Lower lobe of right lung (tissue), 2 donors: ENCODE data around the gene CCDC28A. TPM values are rescaled to one million over a fixed set of nuclear protein-coding genes. Genes with fewer than 3 reads are reported as not detected.

Source experiments
- ATAC-seq, 2 donors: fragments of 200-7000 bp; cut with Tn5 transposase; one replicate each; pipeline ENCODE4 v1.9.1; 2020 to 2022; ENCODE audit warnings: mild to moderate bottlenecking in 2 of 2, moderate library complexity in 2 of 2
- DNase-seq: peaks from one replicate; pipeline ENCODE4 v3.0.0-alpha.2; 2020
- H3K27ac ChIP-seq: fragments of 200-600 bp; one replicate; pipeline ENCODE4 v1.8.0; 2022
- H3K27me3 ChIP-seq: fragments of 200-600 bp; one replicate; pipeline ENCODE4 v1.8.0; 2022; ENCODE audit warnings: low read depth
- H3K36me3 ChIP-seq: fragments of 200-600 bp; one replicate; pipeline ENCODE4 v1.8.0; 2022; ENCODE audit warnings: mild to moderate bottlenecking
- H3K4me1 ChIP-seq: fragments of 200-600 bp; one replicate; pipeline ENCODE4 v1.8.0; 2022
- H3K4me3 ChIP-seq: fragments of 200-600 bp; one replicate; pipeline ENCODE4 v1.8.0; 2022; ENCODE audit warnings: mild to moderate bottlenecking
- H3K9me3 ChIP-seq: fragments of 200-600 bp; one replicate; pipeline ENCODE4 v1.8.0; 2022
- CTCF ChIP-seq: fragments of 200-600 bp; IDR thresholded peaks from one replicate; pipeline ENCODE4 v1.8.0; 2022; ENCODE audit warnings: antibody characterized with exemption, mild to moderate bottlenecking
- intact Hi-C: fragments of 100-400 bp; cut with DNase I; formaldehyde crosslinking; loops from one replicate; pipeline ENCODE4 v1.11.0; 2022
- total RNA-seq: library from RNA; stranded (reverse); fragmentation: NEBNext Ultra II Directional; extraction: Animal tissue kit (Norgen Biotek cat#: 25700); gene quantifications from one replicate; pipeline ENCODE4 v1.2.1, GENCODE V29; 2021
- donor health status: DM: no; HTN: yes; CAD: no; lungs with severe emphysema.

Gene CCDC28A
- total RNA-seq, 1 donor from 2014 or later = 30.8 TPM

DNA sequence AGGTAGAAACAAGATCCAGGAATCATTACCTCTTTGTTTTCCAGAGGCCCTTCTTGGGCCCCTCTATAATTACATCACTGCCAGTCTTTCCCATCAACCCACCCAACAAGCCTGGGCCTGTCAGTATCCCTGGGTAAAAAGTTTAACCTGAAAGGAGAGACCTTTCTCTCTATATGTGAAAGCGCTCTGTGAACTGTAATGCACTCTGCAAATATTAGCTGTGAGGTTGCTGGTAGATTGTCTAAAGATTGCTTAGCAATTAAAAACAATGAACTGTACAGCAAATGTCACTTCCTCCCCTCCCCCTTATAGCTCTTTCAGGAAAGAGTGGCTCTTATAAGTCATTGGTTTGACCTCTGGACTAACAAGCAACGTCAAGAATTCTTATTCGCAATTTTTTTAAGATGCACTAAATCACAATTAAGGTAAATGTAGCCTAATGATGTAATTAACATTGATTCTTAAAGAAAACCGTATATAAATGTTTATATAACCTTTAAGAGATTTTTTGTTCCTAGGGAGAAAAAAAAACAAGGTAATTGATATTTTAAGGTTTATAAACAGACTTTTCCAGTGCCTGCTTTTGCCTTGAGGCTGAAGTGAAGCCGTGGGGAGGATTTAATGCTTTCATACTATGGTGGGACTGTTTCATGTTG, 40.7 kb downstream of the CCDC28A start:
- no peak for DNase-seq
- H3K36me3 ChIP-seq = no peaks in the 10 kb centered on the region

GRCh38 chr6:138815221-138815620, 41.7 kb downstream of the CCDC28A start:
- intact Hi-C loops = loop anchor here (5.0 to 10.0 kb wide), 2 partner anchors 170 to 547 kb away; partner anchors contain the start of gene REPS1
- no peaks in the 10 kb centered on the region for H3K4me1 ChIP-seq
- no peak overlapping the region for H3K4me3 ChIP-seq
- ATAC-seq = no peak
- H3K9me3 ChIP-seq = no peaks in the 10 kb centered on the region
- no peaks in the 10 kb centered on the region for H3K27me3 ChIP-seq
- no peak for TF ChIP-seq CTCF
- H3K36me3 ChIP-seq = no peaks in the 10 kb centered on the region
- H3K27ac ChIP-seq = peak overlapping the region; percentile 14
- DNase-seq = no peak

More for the DNA sequence above, 40.7 kb downstream of the CCDC28A start:
- no peak for ATAC-seq
- intact Hi-C loops = loop anchor here (10.0 kb wide), 1 partner anchor 170 kb away; the partner anchor contains the start of gene REPS1
- Histone ChIP-seq H3K9me3 (no peaks in the 10 kb centered on the region), H3K27ac (no peak overlapping the region), H3K4me3 (no peak overlapping the region), H3K27me3 (no peaks in the 10 kb centered on the region), H3K4me1 (no peaks in the 10 kb centered on the region)
- TF ChIP-seq CTCF = no peak

DNA sequence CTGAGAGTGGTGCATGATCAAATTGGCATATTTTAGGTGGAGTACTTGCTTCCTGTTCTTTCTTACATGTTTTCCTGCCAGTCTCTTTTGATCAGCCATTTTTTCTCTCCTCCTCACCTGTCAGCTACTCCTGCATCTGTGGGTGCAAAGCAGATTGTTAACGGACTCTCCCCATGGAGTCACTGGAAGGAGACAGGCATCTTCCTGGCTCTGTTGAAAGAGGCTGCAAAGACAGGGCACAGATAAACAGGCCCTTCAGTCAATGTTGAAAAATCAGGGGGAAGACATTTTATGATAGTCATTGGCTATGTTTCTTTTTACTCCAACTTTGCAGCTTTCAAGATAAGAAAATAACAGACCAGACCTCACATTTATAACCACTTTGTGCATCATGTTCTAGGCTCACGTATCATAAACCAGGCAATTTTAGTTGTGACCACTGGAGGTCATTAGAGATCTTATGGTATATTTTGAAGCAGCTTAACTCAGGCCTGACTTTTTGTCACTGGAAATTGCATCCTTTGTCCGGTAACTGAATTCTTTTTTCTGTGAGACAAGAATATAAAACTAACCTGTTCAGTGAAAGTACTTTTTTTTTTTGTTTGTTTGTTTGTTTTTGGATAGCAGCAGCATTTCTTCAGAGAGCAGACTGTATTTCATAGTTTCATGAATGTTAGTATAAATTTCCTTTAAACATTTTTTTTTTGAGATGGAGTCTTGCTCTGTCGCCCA, 42.4 kb downstream of the CCDC28A start:
- peak; percentile 73 for TF ChIP-seq CTCF
- intact Hi-C loops = loop anchor here (5.0 to 10.0 kb wide), 2 partner anchors 169 to 546 kb away; partner anchors contain the start of gene REPS1
- no peak for DNase-seq
- Histone ChIP-seq H3K27me3 (no peaks in the 10 kb centered on the region), H3K36me3 (no peaks in the 10 kb centered on the region), H3K4me1 (no peaks in the 10 kb centered on the region), H3K9me3 (no peaks in the 10 kb centered on the region), H3K4me3 (no peak overlapping the region), H3K27ac (peak overlapping the region; percentile 14)
- peak; percentile 67 to 72 for ATAC-seq

DNA sequence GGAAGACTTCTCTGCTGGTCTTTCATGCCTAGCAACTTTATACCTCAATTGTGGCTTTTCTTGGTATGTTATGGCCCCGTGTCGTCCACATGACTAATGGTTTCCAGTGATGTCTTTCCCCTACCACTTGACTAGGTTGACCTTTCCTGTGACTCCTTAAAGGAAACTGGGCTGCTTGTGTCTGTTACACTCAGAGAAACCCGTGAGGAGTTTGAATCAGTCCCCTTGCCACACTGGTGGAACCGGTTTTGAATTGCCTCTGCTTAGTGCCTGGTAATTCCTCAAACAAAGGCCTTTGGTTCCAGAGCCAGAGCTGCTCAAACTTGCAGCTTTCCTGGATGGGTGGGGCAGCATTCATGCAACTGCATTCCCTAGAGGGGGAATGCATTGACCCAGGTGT, 44.2 kb downstream of the CCDC28A start:
- H3K4me3 ChIP-seq = no peak overlapping the region
- peak overlapping the region; percentile 61 for H3K27ac ChIP-seq
- intact Hi-C loops = loop anchor here (5.0 to 10.0 kb wide), 2 partner anchors 167 to 545 kb away; partner anchors contain the start of gene REPS1
- ATAC-seq (peak; percentile 92 to 95), DNase-seq (peak; percentile 79)
- no peaks in the 10 kb centered on the region for H3K4me1 ChIP-seq
- H3K36me3 ChIP-seq = no peaks in the 10 kb centered on the region
- no peaks in the 10 kb centered on the region for H3K9me3 ChIP-seq
- H3K27me3 ChIP-seq = no peaks in the 10 kb centered on the region
- no peak for TF ChIP-seq CTCF

DNA sequence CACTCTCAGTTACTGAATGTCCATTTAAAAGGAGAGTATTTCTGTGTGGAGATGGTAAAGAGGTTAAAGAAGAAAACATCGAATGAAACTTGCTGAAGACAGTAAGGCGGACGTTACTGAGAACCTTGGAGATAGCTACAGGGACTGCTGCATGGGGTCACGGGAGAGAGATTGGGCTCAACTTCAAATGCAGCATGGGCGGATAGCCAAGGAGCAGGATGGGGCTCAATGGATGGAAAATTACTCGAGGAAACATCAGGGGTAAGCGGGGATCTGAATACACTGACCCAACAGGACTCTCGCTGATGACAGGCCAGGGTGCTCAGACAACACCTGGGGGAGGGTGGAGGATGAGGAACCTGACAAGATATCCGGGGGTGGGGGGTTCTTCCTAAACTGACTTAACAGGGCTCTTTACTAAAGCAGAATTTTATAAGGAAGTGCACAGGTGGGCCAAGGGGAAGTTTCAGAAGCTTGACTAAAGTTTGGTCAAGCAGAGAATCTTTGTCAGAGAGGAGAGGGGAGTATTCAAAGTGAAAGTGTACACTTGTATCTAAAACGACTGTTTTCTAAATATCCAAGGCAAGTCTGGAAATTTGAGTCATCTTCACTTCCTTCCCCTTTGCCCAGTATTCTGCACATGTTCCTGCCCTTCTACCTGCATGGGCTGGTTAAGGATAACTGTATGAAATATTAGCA, 45.1 kb downstream of the CCDC28A start:
- no peaks in the 10 kb centered on the region for H3K27me3 ChIP-seq
- no peak overlapping the region for H3K4me3 ChIP-seq
- intact Hi-C loops = loop anchor here (5.0 to 10.0 kb wide), 2 partner anchors 166 to 544 kb away; partner anchors contain the start of gene REPS1
- H3K9me3 ChIP-seq = no peaks in the 10 kb centered on the region
- DNase-seq (no peak), ATAC-seq (no peak)
- peak overlapping the region; percentile 61 for H3K27ac ChIP-seq
- no peaks in the 10 kb centered on the region for H3K4me1 ChIP-seq
- TF ChIP-seq CTCF = no peak
- H3K36me3 ChIP-seq = no peaks in the 10 kb centered on the region
